Measurements from ENCODE around the gene PTGFR. TPM values are rescaled to one million over a fixed set of nuclear protein-coding genes. Genes with fewer than 3 reads are reported as not detected.

Gene PTGFR
- total RNA-seq, 2 experiments from 2014 or later, result not detected

GRCh38 chr1:78536427-78536826, 45.7 kb downstream of the PTGFR start:
- ATAC-seq (no peak), DNase-seq (no peak)
- H3K9me3 Mint-ChIP-seq (ENCODE audit: low read depth), result peaks cover 1% of the 10 kb centered on the region
- no peaks in the 10 kb centered on the region for H3K36me3 Mint-ChIP-seq
- no peak overlapping the region for H3K27ac Mint-ChIP-seq
- H3K4me3 Mint-ChIP-seq, result no peak overlapping the region
- peaks cover 6% of the 10 kb centered on the region for H3K27me3 Mint-ChIP-seq
- CTCF ChIA-PET, result no interaction called here
- no peaks in the 10 kb centered on the region for H3K4me1 Mint-ChIP-seq

DNA sequence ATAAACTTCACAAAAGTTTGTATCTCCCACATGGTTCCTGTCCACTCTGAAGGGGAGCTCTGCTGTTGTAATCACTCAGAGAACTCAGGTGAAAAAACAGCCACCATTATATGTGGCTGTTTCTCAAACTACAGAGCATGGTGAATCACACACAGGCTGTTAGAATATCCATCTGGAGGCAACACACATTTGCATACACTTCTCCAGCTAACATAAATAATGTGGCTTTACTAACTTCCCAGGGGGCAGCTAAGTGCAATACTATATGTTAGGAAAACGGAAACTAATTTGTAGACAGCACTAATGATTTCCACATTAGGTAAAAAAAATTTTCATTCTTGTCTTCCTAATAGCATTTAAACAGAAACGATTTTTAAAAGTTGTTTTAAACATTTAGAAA, 49.3 kb downstream of the PTGFR start:
- H3K27me3 Mint-ChIP-seq, result peaks cover 6% of the 10 kb centered on the region
- H3K4me1 Mint-ChIP-seq, result no peaks in the 10 kb centered on the region
- CTCF ChIA-PET, result no interaction called here
- no peak overlapping the region for H3K4me3 Mint-ChIP-seq
- DNase-seq, result no peak
- ATAC-seq, result no peak
- no peak overlapping the region for H3K27ac Mint-ChIP-seq
- H3K9me3 Mint-ChIP-seq (ENCODE audit: low read depth), result peaks cover 4% of the 10 kb centered on the region
- H3K36me3 Mint-ChIP-seq, result no peaks in the 10 kb centered on the region

DNA sequence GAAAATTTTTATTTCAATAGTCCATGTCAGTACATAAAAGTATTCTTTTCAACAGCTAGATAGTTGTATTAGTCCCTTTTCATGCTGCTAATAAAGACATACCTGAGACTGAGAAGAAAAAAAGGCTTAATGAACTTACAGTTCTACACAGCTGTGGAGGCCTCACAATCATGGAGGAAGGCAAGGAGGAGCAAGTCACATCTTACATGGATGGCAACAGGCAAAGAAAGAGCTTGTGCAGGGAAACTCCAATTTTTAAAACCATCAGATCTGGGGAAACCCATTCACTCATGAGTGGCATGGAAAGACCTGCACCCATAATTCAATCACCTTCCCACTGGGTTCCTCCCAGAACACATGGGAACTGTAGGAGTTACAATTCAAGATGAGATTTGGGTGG, 50.7 kb downstream of the PTGFR start:
- Mint-ChIP-seq H3K27me3 (peaks cover 6% of the 10 kb centered on the region), H3K9me3 (ENCODE audit: low read depth) (peaks cover 4% of the 10 kb centered on the region), H3K4me1 (no peaks in the 10 kb centered on the region), H3K36me3 (no peaks in the 10 kb centered on the region), H3K27ac (no peak overlapping the region), H3K4me3 (no peak overlapping the region)
- CTCF ChIA-PET, result no interaction called here
- DNase-seq (no peak), ATAC-seq (no peak)

DNA sequence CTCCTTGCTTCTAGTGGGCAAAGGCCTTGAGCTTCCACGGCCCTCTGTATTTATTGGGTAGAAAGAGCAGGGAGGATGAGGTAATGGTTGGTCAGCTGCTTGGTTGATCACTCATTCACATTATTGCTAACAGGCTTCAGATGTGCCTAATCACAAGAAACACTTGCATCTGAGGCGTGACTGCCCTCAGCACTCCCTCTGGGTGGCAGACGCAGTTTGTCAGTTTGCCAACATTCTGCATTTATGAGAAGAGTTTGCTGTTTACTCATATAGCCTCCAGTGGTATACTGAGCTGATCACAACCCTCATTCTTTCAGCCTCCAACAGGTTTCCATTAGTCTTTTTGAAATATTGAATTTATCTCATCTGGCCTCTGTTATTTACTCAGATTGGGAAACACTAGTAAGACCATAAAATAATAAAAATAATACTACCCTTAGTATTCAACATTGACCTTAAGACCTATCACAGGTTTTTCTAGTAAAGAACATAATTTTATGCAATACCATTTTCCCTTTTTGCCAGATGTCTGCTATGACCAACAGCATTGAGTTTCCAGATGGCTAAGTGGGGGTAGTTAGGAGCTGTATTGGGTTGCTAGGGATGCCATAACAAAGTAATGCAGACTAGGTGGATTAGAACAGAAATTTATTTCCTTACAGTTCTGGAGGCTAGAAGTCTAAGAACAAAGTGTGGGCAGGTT, 53.3 kb downstream of the PTGFR start:
- Mint-ChIP-seq H3K36me3 (no peaks in the 10 kb centered on the region), H3K27me3 (peaks cover 4% of the 10 kb centered on the region), H3K27ac (no peak overlapping the region), H3K4me3 (no peak overlapping the region), H3K9me3 (ENCODE audit: low read depth) (peaks cover 4% of the 10 kb centered on the region), H3K4me1 (no peaks in the 10 kb centered on the region)
- DNase-seq (no peak), ATAC-seq (no peak)
- CTCF ChIA-PET, result no interaction called here

DNA sequence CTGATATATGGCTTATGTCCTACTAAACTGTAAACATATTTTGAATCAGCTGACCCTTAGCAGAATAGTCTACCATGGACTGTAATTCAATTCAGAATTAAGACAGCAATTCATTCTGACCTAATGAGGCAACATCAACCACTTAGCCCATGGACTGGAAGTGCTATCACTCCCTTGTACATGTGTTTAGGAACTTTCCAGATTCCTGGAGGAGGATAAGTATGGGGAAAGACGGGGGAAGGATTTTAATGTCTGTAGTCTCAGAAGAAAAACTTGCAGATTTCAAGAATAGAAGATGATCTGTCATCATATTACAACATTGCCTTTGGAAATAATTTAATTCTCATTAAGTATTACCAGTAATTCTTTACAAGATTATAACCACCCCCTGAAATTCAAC, 56.3 kb downstream of the PTGFR start:
- Mint-ChIP-seq H3K4me3 (no peak overlapping the region), H3K36me3 (no peaks in the 10 kb centered on the region), H3K27me3 (peaks cover 2% of the 10 kb centered on the region), H3K4me1 (no peaks in the 10 kb centered on the region), H3K9me3 (ENCODE audit: low read depth) (peaks cover 2% of the 10 kb centered on the region), H3K27ac (no peak overlapping the region)
- no peak for DNase-seq
- CTCF ChIA-PET, result no interaction called here
- no peak for ATAC-seq

- no peaks in the 10 kb centered on the region for H3K9me3 Mint-ChIP-seq (ENCODE audit: low read depth)
- no peaks in the 10 kb centered on the region for H3K4me1 Mint-ChIP-seq
- ATAC-seq (no peak), DNase-seq (no peak)
- CTCF ChIA-PET, result no interaction called here
- H3K4me3 Mint-ChIP-seq, result no peak overlapping the region
- H3K27me3 Mint-ChIP-seq, result peaks cover 2% of the 10 kb centered on the region
- no peaks in the 10 kb centered on the region for H3K36me3 Mint-ChIP-seq
- H3K27ac Mint-ChIP-seq, result no peak overlapping the region
Observed at GRCh38 chr1:78549331-78549730, 58.6 kb downstream of the PTGFR start.

DNA sequence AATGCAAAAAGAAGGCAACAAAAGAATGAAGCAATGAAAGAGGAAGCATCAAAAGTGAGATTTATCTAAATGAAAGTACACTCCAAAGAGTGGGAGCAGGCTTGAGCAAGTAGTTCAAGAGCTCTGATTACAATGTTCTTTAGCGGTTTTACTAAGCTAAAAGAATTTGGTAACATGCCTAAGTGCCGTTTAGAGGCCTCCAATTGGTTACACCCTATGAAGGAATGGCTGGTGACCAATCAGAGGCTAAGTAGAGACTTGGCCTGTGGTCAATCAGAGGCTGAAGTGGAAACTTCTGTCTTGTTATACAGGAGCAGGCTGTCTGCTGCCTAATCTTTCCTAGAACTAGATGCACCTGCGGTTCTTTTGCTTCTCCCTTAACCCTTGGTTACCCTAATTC, 59.1 kb downstream of the PTGFR start:
- Mint-ChIP-seq H3K9me3 (ENCODE audit: low read depth) (no peaks in the 10 kb centered on the region), H3K27ac (no peak overlapping the region), H3K27me3 (peaks cover 2% of the 10 kb centered on the region), H3K4me1 (no peaks in the 10 kb centered on the region), H3K36me3 (no peaks in the 10 kb centered on the region), H3K4me3 (no peak overlapping the region)
- no peak for ATAC-seq
- CTCF ChIA-PET, result no interaction called here
- DNase-seq, result no peak

DNA sequence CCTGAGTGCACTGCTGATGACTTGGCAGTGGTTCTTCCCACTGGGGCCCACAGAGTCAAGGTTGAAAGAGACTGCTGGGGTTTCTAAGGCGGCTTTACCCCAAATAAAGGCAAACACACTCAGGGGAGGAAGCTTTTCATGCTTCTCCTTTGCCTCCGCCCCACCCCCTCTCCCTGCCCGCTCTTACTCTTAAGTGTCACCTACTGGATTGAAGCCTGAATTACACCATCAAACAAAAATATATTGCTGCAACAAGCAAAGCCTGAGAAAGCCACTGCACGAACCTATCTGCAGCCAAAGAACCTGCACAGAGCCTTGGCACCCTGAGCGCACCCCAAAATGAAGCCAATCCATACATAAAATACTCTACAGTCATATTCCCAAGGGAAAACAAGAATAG, 63.1 kb downstream of the PTGFR start:
- Mint-ChIP-seq H3K9me3 (ENCODE audit: low read depth) (no peaks in the 10 kb centered on the region), H3K4me1 (no peaks in the 10 kb centered on the region), H3K27ac (no peak overlapping the region), H3K4me3 (no peak overlapping the region), H3K36me3 (no peaks in the 10 kb centered on the region), H3K27me3 (peaks cover 2% of the 10 kb centered on the region)
- DNase-seq (no peak), ATAC-seq (no peak)
- CTCF ChIA-PET, result no interaction called here

- CTCF ChIA-PET, result no interaction called here
- no peaks in the 10 kb centered on the region for H3K9me3 Mint-ChIP-seq (ENCODE audit: low read depth)
Observed at GRCh38 chr1:78554840-78555239, 64.1 kb downstream of the PTGFR start.

DNA sequence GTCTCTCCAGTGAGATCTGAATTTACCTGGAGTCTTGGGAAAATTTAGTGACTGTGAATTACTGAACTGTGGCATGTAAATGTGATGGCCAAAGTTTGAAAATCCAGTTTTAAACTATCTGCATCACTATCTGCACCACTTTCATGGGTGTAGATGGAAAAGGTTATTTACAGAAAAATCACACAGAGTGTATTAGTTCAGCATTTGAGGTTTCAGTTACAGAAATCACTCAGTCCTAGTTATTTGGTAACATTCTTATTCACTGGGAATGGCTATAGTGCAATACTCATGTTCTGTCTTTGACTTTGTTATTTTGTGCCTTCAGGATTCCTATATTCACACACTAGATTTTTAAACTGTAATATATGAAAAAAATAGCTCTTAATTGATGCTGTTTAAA, 68.9 kb downstream of the PTGFR start:
- DNase-seq (no peak), ATAC-seq (no peak)
- CTCF ChIA-PET, result no interaction called here
- no peaks in the 10 kb centered on the region for H3K9me3 Mint-ChIP-seq (ENCODE audit: low read depth)
- peaks cover 2% of the 10 kb centered on the region for H3K27me3 Mint-ChIP-seq
- no peak overlapping the region for H3K27ac Mint-ChIP-seq
- H3K36me3 Mint-ChIP-seq, result no peaks in the 10 kb centered on the region
- H3K4me1 Mint-ChIP-seq, result no peaks in the 10 kb centered on the region
- no peak overlapping the region for H3K4me3 Mint-ChIP-seq

More at GRCh38 chr1:78554840-78555239, 64.1 kb downstream of the PTGFR start:
- peaks cover 2% of the 10 kb centered on the region for H3K27me3 Mint-ChIP-seq
- ATAC-seq, result no peak
- H3K4me1 Mint-ChIP-seq, result no peaks in the 10 kb centered on the region
- H3K36me3 Mint-ChIP-seq, result no peaks in the 10 kb centered on the region
- no peak overlapping the region for H3K4me3 Mint-ChIP-seq
- DNase-seq, result no peak
- no peak overlapping the region for H3K27ac Mint-ChIP-seq

DNA sequence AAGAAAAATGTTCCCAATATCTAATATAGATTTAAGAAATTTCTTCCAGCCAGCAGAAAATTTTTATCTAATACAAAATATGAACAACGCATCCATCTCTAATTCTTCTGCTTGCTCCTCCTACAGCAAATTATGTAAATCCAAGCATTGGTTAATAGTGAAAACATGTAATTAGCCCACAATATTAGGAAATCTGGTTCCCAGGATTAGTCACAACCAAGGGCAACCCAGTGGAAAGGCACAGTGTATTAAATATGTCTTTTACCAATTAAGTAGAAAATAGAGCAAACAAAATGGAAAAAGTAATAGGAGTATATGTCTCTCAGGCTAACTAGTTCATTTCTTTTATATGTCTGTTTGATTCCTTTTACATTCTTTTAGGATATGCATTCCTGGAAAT, 70.0 kb downstream of the PTGFR start:
- CTCF ChIA-PET, result no interaction called here

DNA sequence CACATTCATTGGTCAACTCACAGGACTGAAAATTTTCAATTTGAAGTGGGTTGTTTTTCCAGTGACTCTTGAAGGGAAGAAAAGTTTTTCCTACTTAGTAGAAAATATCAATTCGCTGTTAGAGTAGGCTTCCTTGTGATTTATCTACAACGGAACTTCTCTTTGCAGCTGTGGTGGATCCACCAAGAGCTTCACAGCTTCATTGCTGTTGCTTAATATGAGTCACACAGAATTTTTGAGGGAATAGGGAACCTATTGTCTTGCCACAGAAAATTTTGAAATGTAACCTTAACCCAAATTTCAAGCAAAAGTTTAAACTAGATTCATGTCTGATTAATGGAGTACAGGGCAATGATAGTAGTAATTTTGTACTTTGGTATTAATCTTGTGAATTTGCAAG, 71.1 kb downstream of the PTGFR start:
- Mint-ChIP-seq H3K36me3 (no peaks in the 10 kb centered on the region), H3K27ac (no peak overlapping the region)
- ATAC-seq, result no peak

More for the DNA sequence above, 70.0 kb downstream of the PTGFR start:
- Mint-ChIP-seq H3K4me3 (no peak overlapping the region), H3K27ac (no peak overlapping the region), H3K9me3 (ENCODE audit: low read depth) (no peaks in the 10 kb centered on the region), H3K27me3 (peaks cover 2% of the 10 kb centered on the region), H3K4me1 (no peaks in the 10 kb centered on the region), H3K36me3 (no peaks in the 10 kb centered on the region)
- DNase-seq (no peak), ATAC-seq (no peak)

DNA sequence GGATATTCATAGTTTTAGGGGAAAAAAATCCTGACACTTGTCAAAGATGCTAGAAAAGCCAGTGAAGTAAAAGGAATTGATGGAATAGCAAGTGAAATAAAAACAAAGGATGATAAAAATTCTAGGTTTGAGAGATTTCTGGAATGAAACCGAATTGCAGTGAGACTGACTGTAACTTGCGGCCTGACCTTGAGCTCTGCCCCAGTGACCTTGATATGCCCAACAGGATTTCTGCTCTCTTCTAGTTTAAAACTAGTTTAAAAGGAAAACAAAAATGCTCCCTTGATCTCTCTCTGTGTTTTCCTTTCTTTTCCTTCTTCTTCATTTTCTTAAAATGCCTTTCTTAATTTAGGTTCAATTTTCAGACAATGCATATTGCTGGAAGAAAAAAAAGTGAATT, 74.6 kb downstream of the PTGFR start:
- Mint-ChIP-seq H3K36me3 (no peaks in the 10 kb centered on the region), H3K27ac (no peak overlapping the region), H3K4me3 (no peak overlapping the region), H3K27me3 (no peaks in the 10 kb centered on the region), H3K4me1 (no peaks in the 10 kb centered on the region), H3K9me3 (ENCODE audit: low read depth) (no peaks in the 10 kb centered on the region)
- CTCF ChIA-PET, result no interaction called here
- DNase-seq (no peak), ATAC-seq (no peak)

More for the DNA sequence above, 71.1 kb downstream of the PTGFR start:
- Mint-ChIP-seq H3K4me3 (no peak overlapping the region), H3K27me3 (no peaks in the 10 kb centered on the region), H3K9me3 (ENCODE audit: low read depth) (no peaks in the 10 kb centered on the region), H3K4me1 (no peaks in the 10 kb centered on the region)
- no peak for DNase-seq
- CTCF ChIA-PET, result no interaction called here

DNA sequence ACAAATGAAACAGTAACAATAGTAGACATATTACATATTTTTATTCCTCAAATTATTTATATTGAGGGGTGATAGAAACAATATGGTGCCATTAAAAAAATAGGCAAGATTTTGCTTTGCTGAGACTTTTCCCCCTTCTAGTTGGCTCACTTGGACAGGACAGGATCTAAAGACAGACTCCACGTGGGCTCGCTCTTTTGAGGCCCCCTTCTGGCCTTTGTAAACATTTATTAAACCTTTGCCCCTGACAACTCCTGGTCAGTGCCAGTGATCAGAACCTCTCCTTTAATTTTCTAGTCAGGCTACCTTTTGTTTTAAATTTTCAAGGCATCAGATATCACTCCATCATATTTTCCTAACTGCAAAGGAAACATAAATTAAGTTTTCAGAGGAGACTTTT, 79.8 kb downstream of the PTGFR start:
- no peaks in the 10 kb centered on the region for H3K27me3 Mint-ChIP-seq
- ATAC-seq (no peak), DNase-seq (no peak)
- no peaks in the 10 kb centered on the region for H3K9me3 Mint-ChIP-seq (ENCODE audit: low read depth)
- CTCF ChIA-PET, result no interaction called here
- H3K4me3 Mint-ChIP-seq, result no peak overlapping the region
- H3K4me1 Mint-ChIP-seq, result no peaks in the 10 kb centered on the region
- H3K27ac Mint-ChIP-seq, result no peak overlapping the region
- H3K36me3 Mint-ChIP-seq, result no peaks in the 10 kb centered on the region
